ENCODE measurements around the gene POLG. TPM values are rescaled to one million over a fixed set of nuclear protein-coding genes. Genes with fewer than 3 reads are reported as not detected.

The POLG gene
- total RNA-seq, 2 experiments from 2014 or later = 139 to 140 TPM

DNA sequence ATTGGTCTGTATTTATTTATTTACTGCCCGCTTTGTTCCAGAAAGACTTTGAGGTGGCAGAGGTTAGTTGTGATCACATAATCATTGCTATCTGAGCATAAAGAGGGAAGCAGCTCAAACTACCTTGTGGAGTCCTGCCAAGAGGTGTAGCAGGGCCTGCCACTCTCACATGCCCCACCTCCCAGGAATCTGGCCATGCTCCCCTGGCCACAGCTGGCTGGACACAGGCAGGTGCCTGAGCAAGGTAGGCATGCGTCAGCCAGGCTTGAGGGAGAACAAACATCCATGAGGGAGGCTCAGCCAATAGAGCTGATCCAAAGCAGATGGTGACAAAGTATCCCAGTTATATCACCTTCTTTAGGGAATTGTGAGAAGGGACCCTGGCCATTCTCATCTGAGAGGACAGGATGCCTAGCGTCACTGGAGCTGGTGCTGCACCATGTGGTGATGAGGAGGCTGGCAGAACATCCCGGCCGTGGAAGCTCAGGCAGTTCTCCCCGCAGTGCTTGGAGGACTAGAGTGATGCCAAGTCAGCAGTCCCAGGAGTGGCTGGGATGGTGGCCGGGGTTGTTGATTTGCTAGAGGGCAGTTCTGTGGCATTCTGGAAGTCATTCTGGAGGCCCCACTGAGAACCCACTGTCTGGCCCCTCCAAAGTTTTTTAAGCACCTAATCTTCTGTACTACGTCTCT, 6.8 kb upstream of the POLG start:
- CTCF ChIA-PET = no interaction called here
- H3K4me3 Mint-ChIP-seq = no peak overlapping the region
- no peaks in the 10 kb centered on the region for H3K4me1 ChIP-seq (ENCODE audit: insufficient read depth, low read length)
- ATAC-seq (ENCODE audit: poor library complexity) (no peak), DNase-seq (no peak)
- H3K36me3 Mint-ChIP-seq (ENCODE audit: low read depth) = no peaks in the 10 kb centered on the region
- intact Hi-C loops (cut with DNase I, micrococcal nuclease) = no loop called here
- no peaks in the 10 kb centered on the region for H3K27me3 ChIP-seq (ENCODE audit: control insufficient read depth in 1 of 2, insufficient read depth in 2 of 2, low read length in 2 of 2)
- no peak overlapping the region for H3K4me3 ChIP-seq (ENCODE audit: low read length)
- no peaks in the 10 kb centered on the region for H3K9me3 ChIP-seq (ENCODE audit: control insufficient read depth in 1 of 2, insufficient read depth in 1 of 2, low read length in 2 of 2)
- H3K27ac ChIP-seq (ENCODE audit: low read depth in 1 of 2, low read length in 2 of 2) = no peak overlapping the region
- TF ChIP-seq, protein P1, sequence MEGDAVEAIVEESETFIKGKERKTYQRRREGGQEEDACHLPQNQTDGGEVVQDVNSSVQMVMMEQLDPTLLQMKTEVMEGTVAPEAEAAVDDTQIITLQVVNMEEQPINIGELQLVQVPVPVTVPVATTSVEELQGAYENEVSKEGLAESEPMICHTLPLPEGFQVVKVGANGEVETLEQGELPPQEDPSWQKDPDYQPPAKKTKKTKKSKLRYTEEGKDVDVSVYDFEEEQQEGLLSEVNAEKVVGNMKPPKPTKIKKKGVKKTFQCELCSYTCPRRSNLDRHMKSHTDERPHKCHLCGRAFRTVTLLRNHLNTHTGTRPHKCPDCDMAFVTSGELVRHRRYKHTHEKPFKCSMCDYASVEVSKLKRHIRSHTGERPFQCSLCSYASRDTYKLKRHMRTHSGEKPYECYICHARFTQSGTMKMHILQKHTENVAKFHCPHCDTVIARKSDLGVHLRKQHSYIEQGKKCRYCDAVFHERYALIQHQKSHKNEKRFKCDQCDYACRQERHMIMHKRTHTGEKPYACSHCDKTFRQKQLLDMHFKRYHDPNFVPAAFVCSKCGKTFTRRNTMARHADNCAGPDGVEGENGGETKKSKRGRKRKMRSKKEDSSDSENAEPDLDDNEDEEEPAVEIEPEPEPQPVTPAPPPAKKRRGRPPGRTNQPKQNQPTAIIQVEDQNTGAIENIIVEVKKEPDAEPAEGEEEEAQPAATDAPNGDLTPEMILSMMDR (IDR thresholded peaks at IDR 0.05) = no peak
- no peak overlapping the region for H3K27ac Mint-ChIP-seq
- peaks cover 4% of the 10 kb centered on the region for H3K4me1 Mint-ChIP-seq (ENCODE audit: low read depth)
- H3K27me3 Mint-ChIP-seq = peaks cover 5% of the 10 kb centered on the region
- H3K36me3 ChIP-seq (ENCODE audit: insufficient read depth, low read length) = no peaks in the 10 kb centered on the region
- H3K9me3 Mint-ChIP-seq = no peaks in the 10 kb centered on the region
- POLR2A ChIA-PET = no interaction called here

DNA sequence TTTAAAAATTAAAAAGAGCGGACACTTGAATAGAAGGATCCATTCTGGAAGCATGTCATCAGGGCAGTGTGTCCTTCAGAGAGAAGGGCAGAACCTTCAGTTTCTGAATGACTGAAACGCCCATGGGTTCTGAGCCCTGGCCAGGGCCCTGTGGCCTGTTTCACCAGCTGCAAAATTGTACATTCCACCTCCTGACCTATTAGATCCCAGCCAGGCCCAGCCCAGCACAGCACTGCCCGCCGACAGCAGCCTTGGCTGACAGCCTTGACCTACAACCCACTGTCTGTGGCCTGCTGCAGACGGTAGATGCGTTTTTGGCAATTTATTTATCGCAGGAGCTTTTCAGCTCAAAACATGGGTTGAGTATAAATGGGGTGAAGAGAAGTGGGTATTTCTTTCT, 5.9 kb upstream of the POLG start:
- Mint-ChIP-seq H3K9me3 (no peaks in the 10 kb centered on the region), H3K27me3 (peaks cover under 1% of the 10 kb centered on the region), H3K36me3 (ENCODE audit: low read depth) (peaks cover 3% of the 10 kb centered on the region), H3K27ac (no peak overlapping the region), H3K4me3 (no peak overlapping the region), H3K4me1 (ENCODE audit: low read depth) (peaks cover 9% of the 10 kb centered on the region)
- H3K27ac ChIP-seq (ENCODE audit: low read depth in 1 of 2, low read length in 2 of 2) = no peak overlapping the region
- POLR2A ChIA-PET = no interaction called here
- peaks cover 3% of the 10 kb centered on the region for H3K4me1 ChIP-seq (ENCODE audit: insufficient read depth, low read length)
- no peaks in the 10 kb centered on the region for H3K36me3 ChIP-seq (ENCODE audit: insufficient read depth, low read length)
- TF ChIP-seq, protein P1 (IDR thresholded peaks at IDR 0.05) = no peak
- H3K27me3 ChIP-seq (ENCODE audit: control insufficient read depth in 1 of 2, insufficient read depth in 2 of 2, low read length in 2 of 2) = no peaks in the 10 kb centered on the region
- no peaks in the 10 kb centered on the region for H3K9me3 ChIP-seq (ENCODE audit: control insufficient read depth in 1 of 2, insufficient read depth in 1 of 2, low read length in 2 of 2)
- intact Hi-C loops (cut with DNase I, micrococcal nuclease) = no loop called here
- ATAC-seq (ENCODE audit: poor library complexity) = no peak
- CTCF ChIA-PET = no interaction called here
- no peak for DNase-seq
- H3K4me3 ChIP-seq (ENCODE audit: low read length) = no peak overlapping the region

DNA sequence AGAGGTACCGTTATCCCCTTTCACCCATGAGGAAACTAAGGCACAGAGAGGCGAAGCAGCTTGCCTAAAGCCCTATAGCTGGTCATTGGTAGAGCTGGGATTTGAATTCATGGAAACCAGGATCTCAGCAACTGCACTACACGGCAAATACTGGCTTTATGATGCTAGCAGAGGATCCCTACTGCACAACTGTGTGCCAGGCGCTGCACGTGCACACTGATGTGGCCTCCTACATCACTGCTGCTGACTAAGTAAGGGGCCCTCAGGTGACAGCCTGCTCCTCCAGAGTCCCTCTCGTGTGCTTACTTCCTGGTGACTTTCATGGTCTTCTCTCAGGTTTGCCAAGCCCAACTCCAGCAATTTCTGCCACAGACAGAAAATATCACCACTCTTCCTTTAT, 3.4 kb upstream of the POLG start:
- CTCF ChIA-PET = interaction anchor here (1.7 kb wide), 1 partner anchor 21 kb away, joined by 10 read pairs; no protein-coding TSS in a partner anchor
- Mint-ChIP-seq H3K9me3 (peaks cover 2% of the 10 kb centered on the region), H3K4me3 (peak overlapping the region; percentile 42), H3K4me1 (ENCODE audit: low read depth) (peaks cover 24% of the 10 kb centered on the region), H3K36me3 (ENCODE audit: low read depth) (peaks cover 14% of the 10 kb centered on the region), H3K27ac (peak overlapping the region; percentile 100), H3K27me3 (peaks cover 11% of the 10 kb centered on the region)
- no peaks in the 10 kb centered on the region for H3K9me3 ChIP-seq (ENCODE audit: control insufficient read depth in 1 of 2, insufficient read depth in 1 of 2, low read length in 2 of 2)
- H3K36me3 ChIP-seq (ENCODE audit: insufficient read depth, low read length) = peaks cover 2% of the 10 kb centered on the region
- H3K4me3 ChIP-seq (ENCODE audit: low read length) = no peak overlapping the region
- H3K4me1 ChIP-seq (ENCODE audit: insufficient read depth, low read length) = peaks cover 21% of the 10 kb centered on the region
- no peak overlapping the region for H3K27ac ChIP-seq (ENCODE audit: low read depth in 1 of 2, low read length in 2 of 2)
- POLR2A ChIA-PET = no interaction called here
- TF ChIP-seq, protein P1 (IDR thresholded peaks at IDR 0.05) = no peak
- ATAC-seq (ENCODE audit: poor library complexity) (no peak), DNase-seq (peak in 1 of 14 experiments; percentile 21)
- H3K27me3 ChIP-seq (ENCODE audit: control insufficient read depth in 1 of 2, insufficient read depth in 2 of 2, low read length in 2 of 2) = no peaks in the 10 kb centered on the region
- intact Hi-C loops (cut with DNase I, micrococcal nuclease) = loop anchor here (5.0 to 10.0 kb wide), 4 partner anchors 357 to 793 kb away; partner anchors contain the start of genes AEN (in 2 of the 2), DET1 (in 1 of the 2), PEX11A (in 1 of the 2) and WDR93 (in 1 of the 2)

Measured in CD4-positive, alpha-beta T cell (primary cell).